Ishikawa (cell line): ENCODE results near the gene ZNF641.

Source experiments
- CEBPB ChIP-seq: IDR thresholded peaks from 2 replicates; pipeline ENCODE4 v1.6.1; 2012
- CREB1 ChIP-seq: IDR thresholded peaks from 2 replicates; pipeline ENCODE4 v1.6.1; 2012; ENCODE audit warnings: low read depth
- EGR1 ChIP-seq: IDR thresholded peaks from 2 replicates; pipeline ENCODE4 v1.6.1; 2012
- EP300 ChIP-seq: IDR thresholded peaks from 2 replicates; pipeline ENCODE4 v1.6.1; 2012; ENCODE audit warnings: borderline replicate concordance
- FOXM1 ChIP-seq: IDR thresholded peaks from 2 replicates; pipeline ENCODE4 v1.6.1; 2012; ENCODE audit warnings: low read depth, borderline replicate concordance
- MAX ChIP-seq: IDR thresholded peaks from 2 replicates; pipeline ENCODE4 v1.6.1; 2012
- NFIC ChIP-seq: IDR thresholded peaks from 2 replicates; pipeline ENCODE4 v1.6.1; 2012
- RAD21 ChIP-seq: IDR thresholded peaks from 2 replicates; pipeline ENCODE4 v1.6.1; 2012; ENCODE audit warnings: low read depth
- REST ChIP-seq: IDR thresholded peaks from 2 replicates; pipeline ENCODE4 v1.6.1; 2012; ENCODE audit warnings: low read depth, mild to moderate bottlenecking
- TAF1 ChIP-seq: IDR thresholded peaks from 2 replicates; pipeline ENCODE4 v1.6.1; 2012; ENCODE audit warnings: low read depth, mild to moderate bottlenecking
- TCF12 ChIP-seq: IDR thresholded peaks from 2 replicates; pipeline ENCODE4 v1.6.1; 2012; ENCODE audit warnings: low read depth
- TEAD4 ChIP-seq: IDR thresholded peaks from 2 replicates; pipeline ENCODE4 v1.6.1; 2012
- USF1 ChIP-seq: IDR thresholded peaks from 2 replicates; pipeline ENCODE4 v1.6.1; 2012
- YY1 ChIP-seq: IDR thresholded peaks from 2 replicates; pipeline ENCODE4 v1.6.1; 2012; ENCODE audit warnings: low read depth
- ZBTB7A ChIP-seq: IDR thresholded peaks from 2 replicates; pipeline ENCODE4 v1.6.1; 2012; ENCODE audit warnings: low read depth

The ZNF641 gene

GRCh38 chr12:48331399-48331798 is 19.3 kb downstream of the ZNF641 start:
- no peak for TF ChIP-seq CEBPB
- TF ChIP-seq TAF1: no peak
- no peak for TF ChIP-seq TEAD4
- no peak for TF ChIP-seq FOXM1
- no peak for TF ChIP-seq ZBTB7A
- no peak for TF ChIP-seq EP300
- TF ChIP-seq USF1: no peak
- no peak for TF ChIP-seq NFIC
- no peak for TF ChIP-seq CREB1
- no peak for TF ChIP-seq MAX
- no peak for TF ChIP-seq REST
- no peak for TF ChIP-seq YY1
- no peak for TF ChIP-seq EGR1
- TF ChIP-seq RAD21: no peak
- TF ChIP-seq TCF12: no peak

GRCh38 chr12:48329199-48329939 is 21.4 kb downstream of the ZNF641 start:
- TF ChIP-seq MAX: no peak
- no peak for TF ChIP-seq YY1
- no peak for TF ChIP-seq NFIC
- TF ChIP-seq CEBPB: no peak
- TF ChIP-seq FOXM1: no peak
- TF ChIP-seq REST: no peak
- TF ChIP-seq RAD21: no peak
- no peak for TF ChIP-seq USF1
- no peak for TF ChIP-seq ZBTB7A
- TF ChIP-seq EP300: no peak
- TF ChIP-seq TAF1: no peak
- no peak for TF ChIP-seq TEAD4
- TF ChIP-seq TCF12: no peak
- no peak for TF ChIP-seq CREB1
- no peak for TF ChIP-seq EGR1

GRCh38 chr12:48316491-48316890 is 34.2 kb downstream of the ZNF641 start:
- TF ChIP-seq CREB1 (no peak), TEAD4 (no peak), TCF12 (no peak), USF1 (no peak), FOXM1 (no peak), CEBPB (no peak), MAX (no peak), TAF1 (no peak), RAD21 (no peak), YY1 (no peak), REST (no peak), EP300 (no peak), ZBTB7A (no peak), EGR1 (no peak), NFIC (no peak)
